ENCODE data around the gene SLC7A1. TPM values are rescaled to one million over a fixed set of nuclear protein-coding genes. Genes with fewer than 3 reads are reported as not detected.

Gene SLC7A1
- total and polyA plus RNA-seq, 2 experiments from 2014 or later: 10.1 to 16.2 TPM

GRCh38 chr13:29594710-29595379 lies 643 bp downstream of the SLC7A1 start:
- peak; percentile 77 for DNase-seq (ENCODE audit: low spot score)
- peaks cover 56% of the 10 kb centered on the region for H3K79me2 ChIP-seq
- WGBS (ENCODE audit: low lambda C conversion rate, missing lambda C conversion rate): 1% methylated on average over 45 of the region's 75 CpGs
- H2AFZ ChIP-seq: peak overlapping the region; percentile 77
- no peaks in the 10 kb centered on the region for H3K9me3 ChIP-seq (ENCODE audit: low read depth)
- H3K27ac ChIP-seq: peak overlapping the region; percentile 84
- H4K20me1 ChIP-seq (ENCODE audit: insufficient read depth, poor library complexity, severe bottlenecking): peaks cover 23% of the 10 kb centered on the region
- H3K4me3 ChIP-seq: peak overlapping the region; percentile 99
- H3K36me3 ChIP-seq (replicated peaks; ENCODE audit: insufficient read depth, low read depth): no peaks in the 10 kb centered on the region
- peaks cover 9% of the 10 kb centered on the region for H3K27me3 ChIP-seq
- peaks cover 4% of the 10 kb centered on the region for H3K4me1 ChIP-seq (ENCODE audit: insufficient read depth)
- H3K4me2 ChIP-seq: peak overlapping the region; percentile 95
- TF ChIP-seq EZH2 (IDR thresholded peaks at IDR 0.05; ENCODE audit: borderline replicate concordance) (no peak), EZH2phosphoT487 (IDR thresholded peaks at IDR 0.05; ENCODE audit: low read depth, severe bottlenecking, unreplicated experiment) (no peak), CTCF (IDR thresholded peaks at IDR 0.05; ENCODE audit: poor library complexity) (no peak)
- H3K9me2 ChIP-seq (replicated peaks; ENCODE audit: insufficient read depth): no peaks in the 10 kb centered on the region

- WGBS (ENCODE audit: low lambda C conversion rate, missing lambda C conversion rate): 17% methylated on average over 9 of the region's 9 CpGs
- H2AFZ ChIP-seq: peak overlapping the region; percentile 77
- peak overlapping the region; percentile 95 for H3K4me2 ChIP-seq
Observed at GRCh38 chr13:29594303-29594709, 1.2 kb downstream of the SLC7A1 start.

GRCh38 chr13:29593605-29594297 lies 1.7 kb downstream of the SLC7A1 start:
- no peak overlapping the region for H2AFZ ChIP-seq
- WGBS (ENCODE audit: low lambda C conversion rate, missing lambda C conversion rate): 79% methylated on average over 8 of the region's 8 CpGs
- H3K27ac ChIP-seq: peak overlapping the region; percentile 84
- H3K9me3 ChIP-seq (ENCODE audit: low read depth): no peaks in the 10 kb centered on the region
- peaks cover 61% of the 10 kb centered on the region for H3K79me2 ChIP-seq
- H4K20me1 ChIP-seq (ENCODE audit: insufficient read depth, poor library complexity, severe bottlenecking): peaks cover 27% of the 10 kb centered on the region
- peak overlapping the region; percentile 95 for H3K4me2 ChIP-seq
- no peak for TF ChIP-seq EZH2phosphoT487 (IDR thresholded peaks at IDR 0.05; ENCODE audit: low read depth, severe bottlenecking, unreplicated experiment)
- no peak for TF ChIP-seq EZH2 (IDR thresholded peaks at IDR 0.05; ENCODE audit: borderline replicate concordance)
- TF ChIP-seq CTCF (IDR thresholded peaks at IDR 0.05; ENCODE audit: poor library complexity): no peak
- no peak overlapping the region for H3K4me3 ChIP-seq
- DNase-seq (ENCODE audit: low spot score): no peak
- H3K36me3 ChIP-seq (replicated peaks; ENCODE audit: insufficient read depth, low read depth): no peaks in the 10 kb centered on the region
- peaks cover 4% of the 10 kb centered on the region for H3K4me1 ChIP-seq (ENCODE audit: insufficient read depth)
- H3K27me3 ChIP-seq: peaks cover 9% of the 10 kb centered on the region
- H3K9me2 ChIP-seq (replicated peaks; ENCODE audit: insufficient read depth): no peaks in the 10 kb centered on the region

More at GRCh38 chr13:29594303-29594709, 1.2 kb downstream of the SLC7A1 start:
- peaks cover 25% of the 10 kb centered on the region for H4K20me1 ChIP-seq (ENCODE audit: insufficient read depth, poor library complexity, severe bottlenecking)
- no peaks in the 10 kb centered on the region for H3K9me2 ChIP-seq (replicated peaks; ENCODE audit: insufficient read depth)
- H3K79me2 ChIP-seq: peaks cover 61% of the 10 kb centered on the region
- peaks cover 9% of the 10 kb centered on the region for H3K27me3 ChIP-seq
- no peaks in the 10 kb centered on the region for H3K36me3 ChIP-seq (replicated peaks; ENCODE audit: insufficient read depth, low read depth)
- H3K27ac ChIP-seq: peak overlapping the region; percentile 84
- H3K4me3 ChIP-seq: peak overlapping the region; percentile 99
- H3K9me3 ChIP-seq (ENCODE audit: low read depth): no peaks in the 10 kb centered on the region
- peaks cover 4% of the 10 kb centered on the region for H3K4me1 ChIP-seq (ENCODE audit: insufficient read depth)
- TF ChIP-seq CTCF (IDR thresholded peaks at IDR 0.05; ENCODE audit: poor library complexity): no peak
- TF ChIP-seq EZH2phosphoT487 (IDR thresholded peaks at IDR 0.05; ENCODE audit: low read depth, severe bottlenecking, unreplicated experiment): no peak
- TF ChIP-seq EZH2 (IDR thresholded peaks at IDR 0.05; ENCODE audit: borderline replicate concordance): no peak
- DNase-seq (ENCODE audit: low spot score): peak; percentile 61

Data from hepatocyte (in vitro differentiated cells).